HepG2 (cell line): ENCODE data around the gene OTOP3. TPM values are rescaled to one million over a fixed set of nuclear protein-coding genes. Genes with fewer than 3 reads are reported as not detected.

Experiments used
- ARNTL ChIP-seq: sonication (generic); formaldehyde crosslinking; IDR thresholded peaks from 2 replicates; pipeline ENCODE4 v1.4.0; 2020; ENCODE audit warnings: mild to moderate bottlenecking, missing genetic modification reagents
- BCL6 ChIP-seq: IDR thresholded peaks from 2 replicates; pipeline ENCODE4 v1.6.1; 2016; ENCODE audit warnings: missing genetic modification reagents, missing compliant biosample characterization
- CAMTA2 ChIP-seq: sonication (generic); formaldehyde crosslinking; IDR thresholded peaks from 2 replicates; pipeline ENCODE4 v1.4.0; 2020; ENCODE audit warnings: mild to moderate bottlenecking, missing genetic modification reagents, borderline replicate concordance
- CEBPB ChIP-seq: IDR thresholded peaks from 2 replicates; pipeline ENCODE4 v1.6.1; 2011; ENCODE audit warnings: low read depth, low read length, improper control_type of control experiment, borderline replicate concordance
- ESRRA ChIP-seq: sonication (generic); formaldehyde crosslinking; IDR thresholded peaks from 2 replicates; pipeline ENCODE4 v1.5.1; 2020; ENCODE audit warnings: mild to moderate bottlenecking, low read depth, missing genetic modification reagents
- MYNN ChIP-seq: sonication (generic); formaldehyde crosslinking; IDR thresholded peaks from 2 replicates; pipeline ENCODE4 v1.4.0; 2020; ENCODE audit warnings: mild to moderate bottlenecking, low read depth, missing genetic modification reagents
- RXRA ChIP-seq: sonication (generic); formaldehyde crosslinking; IDR thresholded peaks from 2 replicates; pipeline ENCODE4 v1.5.1; 2020; ENCODE audit warnings: missing genetic modification reagents
- RXRB ChIP-seq: IDR thresholded peaks from 2 replicates; pipeline ENCODE4 v1.6.1; 2016; ENCODE audit warnings: borderline replicate concordance, missing genetic modification reagents, missing compliant biosample characterization
- SOX13 ChIP-seq, 3 experiments: fragments of 450-650 bp in 1 of 3; sonication (generic) in 1 of 3; formaldehyde crosslinking in 1 of 3; IDR thresholded peaks in 2 of 3; conservative IDR thresholded peaks in 1 of 3; 2 replicates each; pipeline versions ENCODE4 v1.5.0 to v1.6.1; 2016 to 2020; ENCODE audit warnings: antibody characterized with exemption in 1 of 3, mild to moderate bottlenecking in 1 of 3, missing compliant biosample characterization in 1 of 3, missing genetic modification reagents in 1 of 3, moderate library complexity in 1 of 3
- ZFP62 ChIP-seq: sonication (generic); formaldehyde crosslinking; IDR thresholded peaks from 2 replicates; pipeline ENCODE4 v1.4.0; 2020; ENCODE audit warnings: missing genetic modification reagents
- ZKSCAN8 ChIP-seq: IDR thresholded peaks from 2 replicates; pipeline ENCODE4 v1.6.1; 2016; ENCODE audit warnings: borderline replicate concordance, missing genetic modification reagents, missing compliant biosample characterization
- ZNF34 ChIP-seq: sonication (generic); formaldehyde crosslinking; IDR thresholded peaks from 2 replicates; pipeline ENCODE4 v1.4.0; 2020; ENCODE audit warnings: mild to moderate bottlenecking, missing genetic modification reagents, borderline replicate concordance
- ZNF570 ChIP-seq: sonication (generic); formaldehyde crosslinking; IDR thresholded peaks from 2 replicates; pipeline ENCODE4 v1.4.0; 2020; ENCODE audit warnings: mild to moderate bottlenecking, missing genetic modification reagents, borderline replicate concordance
- ZNF598 ChIP-seq: sonication (generic); formaldehyde crosslinking; IDR thresholded peaks from 2 replicates; pipeline ENCODE4 v1.5.1; 2020; ENCODE audit warnings: mild to moderate bottlenecking, missing genetic modification reagents, borderline replicate concordance
- ZNF776 ChIP-seq: sonication (generic); formaldehyde crosslinking; IDR thresholded peaks from 2 replicates; pipeline ENCODE4 v1.4.0; 2020; ENCODE audit warnings: mild to moderate bottlenecking, missing genetic modification reagents
- polyA plus RNA-seq, 8 experiments: library from polyadenylated mRNA; depleted of rRNA in 3 of 8; stranded (reverse) in 7 of 8; unstranded in 1 of 8; fragments of >200 nt; fragmentation: Illumina TruSeq in 4 of 8; extraction: Trizol in 4 of 8; gene quantifications; 2 replicates each; pipeline versions ENCODE4 v1.2.1 to v1.2.3, GENCODE V29; 2011 to 2016; ENCODE audit warnings: low read depth in 4 of 8, missing spikeins in 1 of 8, mixed read lengths in 1 of 8; ENCODE audit not compliant: insufficient read depth in 1 of 8
- total RNA-seq, 5 experiments: library from RNA; depleted of rRNA; stranded (reverse); fragments of >200 nt; fragmentation: Illumina TruSeq; extraction: Trizol; gene quantifications; 2 replicates each; pipeline ENCODE4 v1.2.3, GENCODE V29; 2016; ENCODE audit warnings: low read depth in 1 of 5
- TF ChIP-seq, protein P1 (sequence below): sonication (generic); formaldehyde crosslinking; IDR thresholded peaks from 2 replicates; pipeline ENCODE4 v1.8.0; 2022; ENCODE audit warnings: mild to moderate bottlenecking, missing genetic modification reagents
- TF ChIP-seq, protein P2 (sequence below): sonication (generic); formaldehyde crosslinking; IDR thresholded peaks from 2 replicates; pipeline ENCODE4 v1.9.0; 2021; ENCODE audit warnings: missing genetic modification reagents, borderline replicate concordance
- TF ChIP-seq, protein P3 (sequence below): sonication (generic); formaldehyde crosslinking; IDR thresholded peaks from 2 replicates; pipeline ENCODE4 v1.5.1; 2020; ENCODE audit warnings: mild to moderate bottlenecking, missing genetic modification reagents, moderate library complexity
- TF ChIP-seq, protein P4 (sequence below): sonication (generic); formaldehyde crosslinking; IDR thresholded peaks from 2 replicates; pipeline ENCODE4 v1.5.1; 2020; ENCODE audit warnings: mild to moderate bottlenecking, missing genetic modification reagents, moderate library complexity

The OTOP3 gene
- total and polyA plus RNA-seq, 2 of the 13 experiments (the other 11 are each of a cell fraction or from before 2014, with no cell fraction given), result not detected

DNA sequence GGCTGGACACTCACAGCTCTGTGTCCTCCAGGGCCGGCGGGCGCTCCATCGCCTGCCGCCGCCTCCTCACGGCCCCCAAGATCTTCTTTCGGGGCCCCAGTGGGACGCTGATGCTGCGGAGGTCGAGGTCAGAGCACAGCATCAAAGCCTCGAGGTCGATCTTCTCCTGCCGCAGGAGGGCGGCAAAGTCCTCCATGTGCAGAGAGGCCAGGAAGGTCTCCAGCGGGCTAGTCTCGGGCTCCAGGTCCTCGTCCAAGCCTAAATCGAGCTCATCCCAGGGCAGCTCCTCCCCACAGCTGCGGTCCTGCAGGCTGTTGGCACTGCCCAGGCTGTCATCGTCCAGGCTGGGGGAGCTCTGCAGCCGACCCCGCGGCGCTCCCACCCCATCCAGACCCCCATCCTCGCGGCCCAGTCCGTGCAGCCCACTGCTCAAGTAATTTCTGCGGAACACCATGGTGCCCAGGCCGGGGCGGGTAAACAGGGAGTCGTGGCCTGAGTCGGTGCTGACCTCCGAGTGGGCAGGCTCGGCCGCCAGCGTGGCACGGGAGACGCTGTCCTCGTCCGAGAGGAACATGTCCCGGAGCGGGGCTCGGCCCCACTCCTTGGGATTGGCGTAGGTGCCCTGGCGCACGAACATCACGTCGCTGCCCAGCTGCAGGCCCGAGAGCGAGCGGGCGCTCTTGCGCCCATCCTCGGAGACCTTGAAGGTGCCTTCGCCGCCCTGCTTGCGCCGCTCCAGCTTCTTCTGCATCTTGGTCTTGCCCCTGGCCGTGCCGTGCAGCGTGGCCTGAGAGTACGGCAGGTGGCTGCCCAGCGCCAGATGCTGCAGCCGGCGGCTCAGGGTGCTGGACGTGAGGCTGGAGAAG, 16.0 kb upstream of the OTOP3 start (continued):
- TF ChIP-seq, protein P1, sequence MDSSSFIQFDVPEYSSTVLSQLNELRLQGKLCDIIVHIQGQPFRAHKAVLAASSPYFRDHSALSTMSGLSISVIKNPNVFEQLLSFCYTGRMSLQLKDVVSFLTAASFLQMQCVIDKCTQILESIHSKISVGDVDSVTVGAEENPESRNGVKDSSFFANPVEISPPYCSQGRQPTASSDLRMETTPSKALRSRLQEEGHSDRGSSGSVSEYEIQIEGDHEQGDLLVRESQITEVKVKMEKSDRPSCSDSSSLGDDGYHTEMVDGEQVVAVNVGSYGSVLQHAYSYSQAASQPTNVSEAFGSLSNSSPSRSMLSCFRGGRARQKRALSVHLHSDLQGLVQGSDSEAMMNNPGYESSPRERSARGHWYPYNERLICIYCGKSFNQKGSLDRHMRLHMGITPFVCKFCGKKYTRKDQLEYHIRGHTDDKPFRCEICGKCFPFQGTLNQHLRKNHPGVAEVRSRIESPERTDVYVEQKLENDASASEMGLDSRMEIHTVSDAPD, result no peak
- TF ChIP-seq ARNTL (CRISPR knock-in tag) (no peak), ZNF570 (no peak), ZNF34 (CRISPR knock-in tag) (no peak), ZNF598 (CRISPR knock-in tag) (peak; percentile 55; the same call in 1 of the 2 replicates), CEBPB (no peak), ZKSCAN8 (no peak), RXRB (CRISPR knock-in tag) (no peak), MYNN (no peak), BCL6 (CRISPR knock-in tag) (no peak), SOX13 (IDR thresholded peaks at IDR 0.05) (no peak), SOX13 (CRISPR knock-in tag; conservative IDR thresholded peaks at IDR 0.05 in 1 of 2, IDR thresholded peaks at IDR 0.05 in 1 of 2) (no peak), RXRA (peak; percentile 55; the same call in 1 of the 2 replicates), ZFP62 (CRISPR knock-in tag) (no peak), CAMTA2 (CRISPR knock-in tag) (no peak), ZNF776 (peak; percentile 24; the same call in 1 of the 2 replicates), ESRRA (no peak)
- TF ChIP-seq, protein P2, sequence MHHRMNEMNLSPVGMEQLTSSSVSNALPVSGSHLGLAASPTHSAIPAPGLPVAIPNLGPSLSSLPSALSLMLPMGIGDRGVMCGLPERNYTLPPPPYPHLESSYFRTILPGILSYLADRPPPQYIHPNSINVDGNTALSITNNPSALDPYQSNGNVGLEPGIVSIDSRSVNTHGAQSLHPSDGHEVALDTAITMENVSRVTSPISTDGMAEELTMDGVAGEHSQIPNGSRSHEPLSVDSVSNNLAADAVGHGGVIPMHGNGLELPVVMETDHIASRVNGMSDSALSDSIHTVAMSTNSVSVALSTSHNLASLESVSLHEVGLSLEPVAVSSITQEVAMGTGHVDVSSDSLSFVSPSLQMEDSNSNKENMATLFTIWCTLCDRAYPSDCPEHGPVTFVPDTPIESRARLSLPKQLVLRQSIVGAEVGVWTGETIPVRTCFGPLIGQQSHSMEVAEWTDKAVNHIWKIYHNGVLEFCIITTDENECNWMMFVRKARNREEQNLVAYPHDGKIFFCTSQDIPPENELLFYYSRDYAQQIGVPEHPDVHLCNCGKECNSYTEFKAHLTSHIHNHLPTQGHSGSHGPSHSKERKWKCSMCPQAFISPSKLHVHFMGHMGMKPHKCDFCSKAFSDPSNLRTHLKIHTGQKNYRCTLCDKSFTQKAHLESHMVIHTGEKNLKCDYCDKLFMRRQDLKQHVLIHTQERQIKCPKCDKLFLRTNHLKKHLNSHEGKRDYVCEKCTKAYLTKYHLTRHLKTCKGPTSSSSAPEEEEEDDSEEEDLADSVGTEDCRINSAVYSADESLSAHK, result no peak
- TF ChIP-seq, protein P3, sequence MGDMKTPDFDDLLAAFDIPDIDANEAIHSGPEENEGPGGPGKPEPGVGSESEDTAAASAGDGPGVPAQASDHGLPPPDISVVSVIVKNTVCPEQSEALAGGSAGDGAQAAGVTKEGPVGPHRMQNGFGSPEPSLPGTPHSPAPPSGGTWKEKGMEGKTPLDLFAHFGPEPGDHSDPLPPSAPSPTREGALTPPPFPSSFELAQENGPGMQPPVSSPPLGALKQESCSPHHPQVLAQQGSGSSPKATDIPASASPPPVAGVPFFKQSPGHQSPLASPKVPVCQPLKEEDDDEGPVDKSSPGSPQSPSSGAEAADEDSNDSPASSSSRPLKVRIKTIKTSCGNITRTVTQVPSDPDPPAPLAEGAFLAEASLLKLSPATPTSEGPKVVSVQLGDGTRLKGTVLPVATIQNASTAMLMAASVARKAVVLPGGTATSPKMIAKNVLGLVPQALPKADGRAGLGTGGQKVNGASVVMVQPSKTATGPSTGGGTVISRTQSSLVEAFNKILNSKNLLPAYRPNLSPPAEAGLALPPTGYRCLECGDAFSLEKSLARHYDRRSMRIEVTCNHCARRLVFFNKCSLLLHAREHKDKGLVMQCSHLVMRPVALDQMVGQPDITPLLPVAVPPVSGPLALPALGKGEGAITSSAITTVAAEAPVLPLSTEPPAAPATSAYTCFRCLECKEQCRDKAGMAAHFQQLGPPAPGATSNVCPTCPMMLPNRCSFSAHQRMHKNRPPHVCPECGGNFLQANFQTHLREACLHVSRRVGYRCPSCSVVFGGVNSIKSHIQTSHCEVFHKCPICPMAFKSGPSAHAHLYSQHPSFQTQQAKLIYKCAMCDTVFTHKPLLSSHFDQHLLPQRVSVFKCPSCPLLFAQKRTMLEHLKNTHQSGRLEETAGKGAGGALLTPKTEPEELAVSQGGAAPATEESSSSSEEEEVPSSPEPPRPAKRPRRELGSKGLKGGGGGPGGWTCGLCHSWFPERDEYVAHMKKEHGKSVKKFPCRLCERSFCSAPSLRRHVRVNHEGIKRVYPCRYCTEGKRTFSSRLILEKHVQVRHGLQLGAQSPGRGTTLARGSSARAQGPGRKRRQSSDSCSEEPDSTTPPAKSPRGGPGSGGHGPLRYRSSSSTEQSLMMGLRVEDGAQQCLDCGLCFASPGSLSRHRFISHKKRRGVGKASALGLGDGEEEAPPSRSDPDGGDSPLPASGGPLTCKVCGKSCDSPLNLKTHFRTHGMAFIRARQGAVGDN (CRISPR knock-in tag), result peak; percentile 55
- TF ChIP-seq, protein P4, sequence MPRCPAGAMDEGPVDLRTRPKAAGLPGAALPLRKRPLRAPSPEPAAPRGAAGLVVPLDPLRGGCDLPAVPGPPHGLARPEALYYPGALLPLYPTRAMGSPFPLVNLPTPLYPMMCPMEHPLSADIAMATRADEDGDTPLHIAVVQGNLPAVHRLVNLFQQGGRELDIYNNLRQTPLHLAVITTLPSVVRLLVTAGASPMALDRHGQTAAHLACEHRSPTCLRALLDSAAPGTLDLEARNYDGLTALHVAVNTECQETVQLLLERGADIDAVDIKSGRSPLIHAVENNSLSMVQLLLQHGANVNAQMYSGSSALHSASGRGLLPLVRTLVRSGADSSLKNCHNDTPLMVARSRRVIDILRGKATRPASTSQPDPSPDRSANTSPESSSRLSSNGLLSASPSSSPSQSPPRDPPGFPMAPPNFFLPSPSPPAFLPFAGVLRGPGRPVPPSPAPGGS (CRISPR knock-in tag), result peak; percentile 41; the same call in 1 of the 2 replicates
